Left renal cortex interstitium (tissue), 4 donors: ENCODE data around the gene ZDHHC22. TPM values are rescaled to one million over a fixed set of nuclear protein-coding genes. Genes with fewer than 3 reads are reported as not detected.

Source experiments
- DNase-seq, 4 donors: peaks; one replicate each; pipeline ENCODE4 v3.0.0-alpha.2; 2013; ENCODE audit warnings: low read depth in 4 of 4, low spot score in 2 of 4, missing footprints in 1 of 4
- polyA plus RNA-seq, 4 donors: library from polyadenylated mRNA; unstranded; fragments of 120-200 nt; gene quantifications; one replicate each; pipeline ENCODE4 v1.2.1, GENCODE V29; 2013; ENCODE audit not compliant: insufficient read length in 4 of 4

The ZDHHC22 gene
- polyA plus RNA-seq, 4 donors: 0.45 to 0.86 (median 0.55) TPM

DNA sequence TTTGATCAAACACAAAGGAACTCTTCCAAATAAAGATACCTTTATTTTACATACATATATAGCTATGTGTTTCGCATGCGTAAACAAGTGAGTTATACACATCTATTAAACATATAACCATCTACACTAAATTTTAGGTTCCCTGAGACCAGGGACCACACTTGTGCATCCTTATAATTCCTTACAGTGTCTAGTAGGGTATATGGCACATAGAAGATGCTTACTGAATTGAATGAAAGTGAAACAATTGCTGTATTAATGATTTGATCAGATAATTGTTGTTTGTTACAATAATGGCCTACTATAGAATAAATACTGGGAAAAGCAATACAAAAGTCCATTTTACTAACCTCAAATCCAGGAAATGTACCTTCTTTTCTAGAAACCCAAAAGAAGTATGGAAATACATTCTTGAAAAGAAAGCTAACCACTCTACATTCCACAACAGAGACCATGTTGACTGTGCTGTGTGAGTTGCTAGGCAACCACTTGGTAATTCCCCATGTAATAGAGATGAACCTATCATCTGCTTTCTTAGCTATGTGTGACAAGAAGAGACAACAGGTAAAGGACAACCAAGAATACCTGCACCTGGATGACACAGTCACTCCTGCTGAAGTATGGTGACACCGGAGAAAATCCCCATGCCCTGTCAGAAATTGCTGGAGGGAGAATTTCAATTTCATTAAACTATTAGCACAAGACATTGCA lies 55.4 kb downstream of the ZDHHC22 start:
- no peak for DNase-seq

DNA sequence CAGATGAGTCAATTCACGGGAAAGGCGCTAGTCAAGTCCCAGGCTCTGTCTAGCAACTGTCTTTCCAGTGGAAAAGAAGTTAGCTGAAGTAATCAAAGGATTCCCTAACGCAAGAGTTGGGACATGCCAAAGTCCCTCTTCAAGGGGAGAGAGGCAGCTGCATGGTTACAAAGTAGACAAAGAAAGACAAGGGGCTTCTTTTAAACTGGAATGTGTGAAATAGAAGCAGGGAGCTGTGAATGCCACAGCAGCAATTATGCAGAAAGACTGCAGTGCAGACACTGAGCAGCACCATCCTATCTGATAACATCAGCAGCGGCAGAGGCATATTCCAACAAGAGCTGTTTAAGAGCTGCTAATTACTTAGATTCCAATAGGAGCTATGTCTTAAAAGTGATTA lies 56.1 kb downstream of the ZDHHC22 start:
- no peak for DNase-seq

DNA sequence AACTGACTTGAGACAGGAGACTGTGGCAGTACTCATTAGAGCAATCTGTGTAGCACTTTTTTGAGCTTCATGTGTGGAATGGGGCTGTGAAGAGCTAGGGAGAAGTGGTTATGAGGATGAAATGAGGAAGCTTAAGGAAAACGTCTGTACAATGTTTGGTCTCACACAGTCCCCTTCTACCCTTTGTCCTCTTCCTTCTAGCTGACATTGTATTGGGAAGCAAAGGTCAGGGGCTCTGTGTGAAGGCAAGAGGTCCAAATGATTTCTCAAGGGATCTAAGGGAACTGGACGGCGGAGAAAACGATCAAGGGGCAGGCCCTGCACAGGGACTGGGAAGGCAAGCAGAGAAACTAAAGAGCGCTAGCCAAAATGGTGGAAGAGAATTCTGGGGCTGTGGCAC lies 56.6 kb downstream of the ZDHHC22 start:
- DNase-seq: no peak

GRCh38 chr14:77083082-77083481 lies 58.5 kb downstream of the ZDHHC22 start:
- no peak for DNase-seq

DNA sequence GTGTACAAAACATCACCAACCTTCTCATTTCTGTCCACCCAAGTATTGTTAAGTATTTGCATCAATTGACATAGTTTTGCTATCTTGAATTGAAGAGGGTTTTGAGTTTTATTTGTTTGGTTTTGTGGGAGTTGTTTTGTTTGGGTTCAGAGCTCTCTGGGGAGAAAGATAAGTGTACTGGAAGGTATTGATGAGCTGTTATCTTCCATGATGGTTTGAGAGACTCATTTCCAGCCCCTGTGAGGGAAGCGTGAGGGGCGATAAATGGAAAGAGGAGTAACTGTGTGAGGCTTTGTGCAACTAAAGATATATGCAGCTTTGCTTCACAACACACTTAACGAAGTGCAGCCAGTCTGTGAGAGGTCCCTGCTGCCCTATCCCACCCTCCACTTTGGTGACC lies 59.2 kb downstream of the ZDHHC22 start:
- DNase-seq: no peak

Other genes starting within 250 kb of the ZDHHC22 start
- gene IRF2BPL, start 113.1 kb downstream of the ZDHHC22 start, polyA plus RNA-seq: 10 to 100 TPM; 45.7 to 71.0 (median 55.0) TPM
- 10 to 100 TPM; 21.2 to 27.7 (median 24.1) TPM for gene CIPC, start 43.5 kb downstream of the ZDHHC22 start, polyA plus RNA-seq
- 1 to 10 TPM; 1.0 to 1.8 (median 1.4) TPM for gene TMEM63C, start 40.0 kb upstream of the ZDHHC22 start, polyA plus RNA-seq
- gene NGB, start 129.4 kb upstream of the ZDHHC22 start, polyA plus RNA-seq: not detected
- 10 to 100 TPM; 34.2 to 55.2 (median 47.0) TPM for gene POMT2, start 179.1 kb upstream of the ZDHHC22 start, polyA plus RNA-seq
- 10 to 100 TPM; 23.5 to 30.0 (median 27.7) TPM for gene GSTZ1, start 179.2 kb upstream of the ZDHHC22 start, polyA plus RNA-seq
- 10 to 100 TPM; 18.4 to 27.1 (median 21.6) TPM for gene TMED8, start 235.3 kb upstream of the ZDHHC22 start, polyA plus RNA-seq
- 10 to 100 TPM in 1 of 4 donors, 1 to 10 TPM in 3; 6.7 to 10.9 (median 8.5) TPM for gene SAMD15, start 235.6 kb upstream of the ZDHHC22 start, polyA plus RNA-seq